Liver (tissue), 9 donors: ENCODE results near the gene RNF126. TPM values are rescaled to one million over a fixed set of nuclear protein-coding genes. Genes with fewer than 3 reads are reported as not detected.
A peak's percentile ranks its signal among the peaks of the same experiment; 100 is the strongest.

Experiments used
- DNase-seq: peaks from one replicate; pipeline ENCODE4 v3.0.0-alpha.2; 2017; ENCODE audit warnings: low spot score
- H3K27ac ChIP-seq, 2 donors: one replicate each; pipeline ENCODE4 v1.7.0; 2013; ENCODE audit warnings: inconsistent platforms in 2 of 2, low read length in 2 of 2, control low read depth in 1 of 2, low read depth in 1 of 2, mild to moderate bottlenecking in 1 of 2
- H3K27me3 ChIP-seq, 4 donors: one replicate each; pipeline versions ENCODE4 v1.6.1 to v1.7.0; 2013; ENCODE audit warnings: low read length in 3 of 4, inconsistent platforms in 1 of 4, mild to moderate bottlenecking in 1 of 4, moderate library complexity in 1 of 4; ENCODE audit not compliant: control insufficient read depth in 4 of 4, insufficient read depth in 4 of 4
- H3K36me3 ChIP-seq, 4 donors: one replicate each; pipeline versions ENCODE4 v1.6.1 to v1.7.0; 2013; ENCODE audit warnings: low read length in 3 of 4, mild to moderate bottlenecking in 3 of 4, low read depth in 1 of 4, moderate library complexity in 1 of 4; ENCODE audit not compliant: control insufficient read depth in 4 of 4, insufficient read depth in 3 of 4
- H3K4me1 ChIP-seq, 4 donors: one replicate each; pipeline versions ENCODE4 v1.6.1 to v1.7.0; 2013; ENCODE audit warnings: low read length in 3 of 4, mild to moderate bottlenecking in 3 of 4, moderate library complexity in 1 of 4; ENCODE audit not compliant: control insufficient read depth in 4 of 4, insufficient read depth in 4 of 4
- H3K4me3 ChIP-seq, 3 donors: one replicate each; pipeline versions ENCODE4 v1.6.1 to v1.7.0; 2013; ENCODE audit warnings: low read length in 3 of 3, control low read depth in 1 of 3, low read depth in 1 of 3, mild to moderate bottlenecking in 1 of 3
- H3K9ac ChIP-seq, 2 donors: one replicate each; pipeline ENCODE4 v1.7.0; 2013; ENCODE audit warnings: low read length in 2 of 2, mild to moderate bottlenecking in 2 of 2, moderate library complexity in 2 of 2, control low read depth in 1 of 2, low read depth in 1 of 2
- H3K9me3 ChIP-seq, 4 donors: one replicate each; pipeline versions ENCODE4 v1.6.1 to v1.7.0; 2013; ENCODE audit warnings: low read length in 3 of 4; ENCODE audit not compliant: control insufficient read depth in 4 of 4
- ATF3 ChIP-seq: IDR thresholded peaks from 2 replicates; pipeline ENCODE4 v1.6.1; 2016; ENCODE audit warnings: antibody characterized with exemption
- CTCF ChIP-seq: fragments of 150-350 bp; IDR thresholded peaks from 2 replicates; pipeline ENCODE4 v1.5.1; 2017; ENCODE audit warnings: improper control_type of control experiment, low read depth, low read length; ENCODE audit not compliant: missing input control
- EGR1 ChIP-seq, 2 donors: IDR thresholded peaks; 2 replicates each; pipeline ENCODE4 v1.6.1; 2016 to 2018; ENCODE audit warnings: antibody characterized with exemption in 2 of 2, low read depth in 2 of 2
- FOXA1 ChIP-seq: IDR thresholded peaks from 2 replicates; pipeline ENCODE4 v1.6.1; 2016; ENCODE audit warnings: antibody characterized with exemption
- FOXA2 ChIP-seq: IDR thresholded peaks from 2 replicates; pipeline ENCODE4 v1.6.1; 2016; ENCODE audit warnings: antibody characterized with exemption
- GABPA ChIP-seq, 2 donors: IDR thresholded peaks in 1 of 2; conservative IDR thresholded peaks in 1 of 2; 2 replicates each; pipeline ENCODE4 v1.6.1; 2016; ENCODE audit warnings: antibody characterized with exemption in 2 of 2, mild to moderate bottlenecking in 1 of 2, moderate library complexity in 1 of 2
- HNF4A ChIP-seq, 2 donors: conservative IDR thresholded peaks; 2 replicates each; pipeline ENCODE4 v1.6.1; 2016; ENCODE audit warnings: antibody characterized with exemption in 2 of 2, mild to moderate bottlenecking in 2 of 2
- JUND ChIP-seq, 2 donors: IDR thresholded peaks; 2 replicates each; pipeline ENCODE4 v1.6.1; 2016; ENCODE audit warnings: antibody characterized with exemption in 2 of 2
- NR2F2 ChIP-seq: IDR thresholded peaks from 2 replicates; pipeline ENCODE4 v1.6.1; 2016; ENCODE audit warnings: antibody characterized with exemption
- RAD21 ChIP-seq, 2 donors: IDR thresholded peaks; 2 replicates each; pipeline ENCODE4 v1.6.1; 2016; ENCODE audit warnings: antibody characterized with exemption in 2 of 2, mild to moderate bottlenecking in 2 of 2
- REST ChIP-seq: IDR thresholded peaks from 2 replicates; pipeline ENCODE4 v1.6.1; 2016; ENCODE audit warnings: antibody characterized with exemption, mild to moderate bottlenecking
- SP1 ChIP-seq: IDR thresholded peaks from 2 replicates; pipeline ENCODE4 v1.6.1; 2018; ENCODE audit warnings: antibody characterized with exemption, mild to moderate bottlenecking
- TAF1 ChIP-seq: conservative IDR thresholded peaks from 2 replicates; pipeline ENCODE4 v1.6.1; 2016; ENCODE audit warnings: antibody characterized with exemption, mild to moderate bottlenecking
- ZBTB33 ChIP-seq: IDR thresholded peaks from 2 replicates; pipeline ENCODE4 v1.6.1; 2016; ENCODE audit warnings: antibody characterized with exemption
- WGBS: extraction: QIAGEN DNeasy Blood & Tissue Kit; methylation state at CpG from one replicate; pipeline ENCODE4 v1.1.7; 2013; 5-methylcytosine and 5-hydroxymethylcytosine counted together
- polyA plus RNA-seq, 2 donors: library from polyadenylated mRNA; stranded (reverse) in 1 of 2; unstranded in 1 of 2; fragments of 200-250 nt in 1 of 2; fragments of >200 nt in 1 of 2; fragmentation: Nextera tagmentation in 1 of 2; extraction: Ambion mirVana in 1 of 2; gene quantifications; one replicate each; pipeline versions ENCODE4 v1.2.1 to v1.2.3, GENCODE V29; 2013 to 2015
- total RNA-seq, 2 donors: library from RNA; depleted of rRNA; stranded (reverse); fragments of >200 nt; gene quantifications; one replicate each; pipeline ENCODE4 v1.2.3, GENCODE V29; 2014
- donor health status: healthy.
- donor health status: healthy.
- donor health status: healthy.
- donor health status: healthy.
- donor health status: healthy.

The RNF126 gene
- total and polyA plus RNA-seq, 4 donors, result 16.7 to 32.7 (median 24.1) TPM

- peaks cover 0 to 7% (median 4%) of the 10 kb centered on the region in 4 donors for H3K4me1 ChIP-seq
- no peak for DNase-seq
- WGBS, result 55% methylated on average over 25 of the region's 25 CpGs
- no peak overlapping the region for H3K9ac ChIP-seq
- H3K9me3 ChIP-seq, result no peaks in the 10 kb centered on the region
- H3K27me3 ChIP-seq, result no peaks in the 10 kb centered on the region
- H3K36me3 ChIP-seq, result peaks cover 0 to 4% (median 1%) of the 10 kb centered on the region in 4 donors
- H3K4me3 ChIP-seq, result peak overlapping the region in 1 of 3 donors; percentile 41
- TF ChIP-seq SP1 (no peak), ATF3 (no peak), FOXA1 (no peak), REST (no peak), JUND (IDR thresholded peaks at IDR 0.05) (no peak), HNF4A (conservative IDR thresholded peaks at IDR 0.05) (no peak), TAF1 (no peak), ZBTB33 (no peak), NR2F2 (no peak), EGR1 (IDR thresholded peaks at IDR 0.05; ENCODE audit: low read depth in 2 of 2) (no peak)
- H3K27ac ChIP-seq, result no peak overlapping the region
These were observed 22.9 kb downstream of the RNF126 start for GRCh38 chr19:640161-640558.

- H3K9ac ChIP-seq, result no peak within 1 kb of the TSS
- H3K9me3 ChIP-seq, result no peaks in the 10 kb centered on the region
- H3K27ac ChIP-seq, result no peak within 1 kb of the TSS
- 12% methylated on average over 109 of the region's 109 CpGs for WGBS
- H3K36me3 ChIP-seq, result peaks cover 0 to 2% (median 0%) of the 10 kb centered on the region in 4 donors
- TF ChIP-seq EGR1 (IDR thresholded peaks at IDR 0.05; ENCODE audit: low read depth in 2 of 2), result peak in 1 of 2 donors; percentile 28
- no peak for TF ChIP-seq TAF1
- H3K4me1 ChIP-seq, result peaks cover 0 to 7% (median 4%) of the 10 kb centered on the region in 4 donors
- peak within 1 kb of the TSS in 2 of 3 donors; percentile 41 for H3K4me3 ChIP-seq
- DNase-seq, result peak; percentile 99
- H3K27me3 ChIP-seq, result no peaks in the 10 kb centered on the region
These were observed 23.5 kb downstream of the RNF126 start, which contains the start of gene FGF22 for GRCh38 chr19:639253-640160. Gene FGF22 (plus strand): TSS chr19:639879. CDS start chr19:639926, 47 bp downstream.

- WGBS, result 82% methylated on average over 17 of the region's 17 CpGs
- Histone ChIP-seq H3K4me3 (no peak overlapping the region), H3K27me3 (no peaks in the 10 kb centered on the region), H3K9ac (no peak overlapping the region), H3K9me3 (no peaks in the 10 kb centered on the region), H3K4me1 (peaks cover 6 to 13% (median 8%) of the 10 kb centered on the region in 4 donors), H3K27ac (no peak overlapping the region), H3K36me3 (no peaks in the 10 kb centered on the region)
- no peak for DNase-seq
- TF ChIP-seq SP1 (no peak), FOXA2 (no peak), JUND (IDR thresholded peaks at IDR 0.05) (no peak), GABPA (IDR thresholded peaks at IDR 0.05 in 1 of 2, conservative IDR thresholded peaks at IDR 0.05 in 1 of 2) (no peak), REST (no peak), FOXA1 (no peak), RAD21 (IDR thresholded peaks at IDR 0.05) (no peak), CTCF (no peak)
These were observed 24.1 kb downstream of the RNF126 start for GRCh38 chr19:638906-639252.
